Right lobe of liver (tissue), 6 donors: Measurements from ENCODE around the gene ID3. TPM values are rescaled to one million over a fixed set of nuclear protein-coding genes. Genes with fewer than 3 reads are reported as not detected.

ENCODE experiments used
- ATAC-seq, 4 donors: fragments of 200-7000 bp; cut with Tn5 transposase; one replicate each; pipeline ENCODE4 v1.9.1; 2020; ENCODE audit warnings: mild to moderate bottlenecking in 4 of 4, moderate library complexity in 4 of 4
- DNase-seq, 3 donors: peaks; one replicate each; pipeline ENCODE4 v3.0.0-alpha.2; 2020
- H3K27ac ChIP-seq, 3 donors: fragments of 200-600 bp; one replicate each; pipeline ENCODE4 v1.8.0; 2022
- H3K27me3 ChIP-seq, 2 donors: fragments of 200-600 bp; one replicate each; pipeline ENCODE4 v1.8.0; 2022
- H3K36me3 ChIP-seq, 4 donors: fragments of 200-600 bp; sonication (generic) in 1 of 4; one replicate each; pipeline versions ENCODE4 v1.5.1 to v1.8.0; 2017 to 2022; ENCODE audit warnings: control low read depth in 1 of 4
- H3K4me1 ChIP-seq, 4 donors: fragments of 200-600 bp; sonication (generic) in 1 of 4; one replicate each; pipeline versions ENCODE4 v1.5.1 to v1.8.0; 2017 to 2022; ENCODE audit warnings: control low read depth in 1 of 4
- H3K4me3 ChIP-seq, 3 donors: fragments of 200-600 bp; one replicate each; pipeline ENCODE4 v1.8.0; 2022
- H3K9me3 ChIP-seq, 4 donors: fragments of 200-600 bp; sonication (generic) in 1 of 4; one replicate each; pipeline versions ENCODE4 v1.5.1 to v1.8.0; 2017 to 2022; ENCODE audit warnings: control low read depth in 1 of 4
- POLR2A ChIP-seq: fragments of 450-650 bp; IDR thresholded peaks from one replicate; pipeline ENCODE4 v1.6.1; 2017; ENCODE audit warnings: antibody characterized with exemption, mild to moderate bottlenecking
- WGBS: methylation state at CpG from one replicate; pipeline ENCODE4 v1.1.6; 2018; ENCODE audit warnings: low coverage, low lambda C conversion rate; ENCODE audit not compliant: insufficient coverage; ENCODE audit errors: missing lambda C conversion rate; 5-methylcytosine and 5-hydroxymethylcytosine counted together
- intact Hi-C, 2 donors: fragments of 100-400 bp; cut with DNase I; formaldehyde crosslinking; loops; one replicate each; pipeline versions ENCODE4 v1.11.2 to v1.14.1; 2022
- total RNA-seq, 6 experiments: library from RNA; depleted of rRNA in 2 of 6; stranded (reverse); fragments of >200 nt in 2 of 6; fragmentation: NEBNext Ultra II Directional in 3 of 6; extraction: Animal tissue kit (Norgen Biotek cat#: 25700) in 3 of 6; gene quantifications; one replicate each; pipeline versions ENCODE4 v1.1.0 to v1.2.4, GENCODE V29; 2016 to 2023
- TF ChIP-seq, protein P1 (sequence below), 4 donors: fragments of 200-600 bp in 3 of 4; fragments of 450-650 bp in 1 of 4; IDR thresholded peaks; one replicate each; pipeline versions ENCODE4 v1.5.1 to v1.8.0; 2016 to 2022; ENCODE audit warnings: antibody characterized with exemption in 4 of 4, mild to moderate bottlenecking in 2 of 4
- donor health status: DM: no; HTN: yes; CAD: no.
- donor health status: DM: no; HTN: no; CAD: no.
- donor health status: DM: no; HTN: no; CAD: no.
- donor health status: DM: no; HTN: yes; CAD: no.
- donor health status: DM: no; HTN: yes; CAD: no.

ID3 gene
- total RNA-seq, 6 experiments from 2014 or later = 12.7 to 44.6 (median 27.0) TPM

DNA sequence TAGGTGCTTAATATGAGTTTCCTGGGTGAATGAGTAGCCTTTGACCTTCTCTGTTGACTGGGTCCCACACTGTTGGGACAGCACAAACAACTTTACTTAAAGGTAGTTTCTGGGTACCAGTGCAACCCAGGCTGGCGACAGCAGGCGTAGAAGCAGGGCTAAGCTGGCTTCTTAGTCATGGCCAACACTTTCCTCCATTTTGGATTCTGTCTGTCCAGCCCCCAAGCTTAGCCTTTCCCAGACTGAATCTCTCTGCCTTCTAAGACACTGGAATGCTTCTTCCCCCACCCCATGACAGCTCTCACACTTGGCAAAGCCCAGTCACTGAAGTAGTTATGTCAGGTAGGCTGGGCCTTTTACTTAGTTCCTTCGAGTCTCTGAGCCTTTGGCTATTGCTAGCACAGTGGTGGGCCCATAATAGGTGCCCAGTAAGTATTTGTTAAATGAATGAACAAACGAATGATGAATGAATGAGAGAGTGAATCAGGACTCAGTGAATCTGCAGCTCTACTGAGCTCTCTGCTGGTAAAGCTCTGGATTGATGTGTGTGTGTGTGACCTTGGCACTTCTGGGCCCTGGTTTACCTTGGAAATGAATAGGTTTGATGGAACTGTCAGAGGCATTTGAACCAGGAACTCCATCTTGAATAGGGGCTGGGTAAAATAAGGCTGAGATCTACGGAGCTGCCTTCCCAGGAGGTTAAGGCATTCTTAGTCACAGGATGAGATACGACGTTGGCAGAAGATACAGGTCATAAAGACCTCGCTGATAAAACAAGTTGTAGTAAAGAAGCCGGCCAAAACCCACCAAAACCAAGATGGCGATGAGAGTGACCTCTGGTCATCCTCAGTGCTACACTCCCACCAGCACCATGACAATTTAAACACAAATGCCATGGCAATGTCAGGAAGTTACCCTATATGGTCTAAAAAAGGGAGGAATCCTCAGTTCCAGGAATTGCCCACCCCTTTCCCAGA lies 37.4 kb upstream of the ID3 start:
- ATAC-seq (no peak), DNase-seq (no peak)
- intact Hi-C loops = no loop called here

DNA sequence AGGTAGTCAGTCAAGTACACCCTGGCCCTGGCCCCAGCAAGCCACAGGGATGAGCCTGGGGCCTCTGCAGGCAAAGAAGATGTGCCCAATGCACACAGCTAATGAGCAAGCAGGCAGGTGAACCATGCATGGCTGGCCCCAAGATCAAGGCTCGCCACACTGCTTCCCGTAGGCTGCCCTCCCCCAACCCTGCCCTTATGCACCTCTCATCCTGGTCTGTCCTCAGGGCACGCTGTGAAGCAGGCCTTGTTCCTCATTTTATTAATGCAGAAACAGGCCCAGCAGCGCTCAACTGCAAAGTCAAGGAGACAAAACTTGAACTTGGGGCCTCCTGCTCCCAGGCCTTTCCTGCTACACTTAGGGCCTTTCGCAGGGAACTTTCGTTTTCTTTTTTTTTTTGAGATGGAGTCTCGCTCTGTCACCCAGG lies 35.6 kb upstream of the ID3 start:
- TF ChIP-seq POLR2A = no peak
- TF ChIP-seq, protein P1, sequence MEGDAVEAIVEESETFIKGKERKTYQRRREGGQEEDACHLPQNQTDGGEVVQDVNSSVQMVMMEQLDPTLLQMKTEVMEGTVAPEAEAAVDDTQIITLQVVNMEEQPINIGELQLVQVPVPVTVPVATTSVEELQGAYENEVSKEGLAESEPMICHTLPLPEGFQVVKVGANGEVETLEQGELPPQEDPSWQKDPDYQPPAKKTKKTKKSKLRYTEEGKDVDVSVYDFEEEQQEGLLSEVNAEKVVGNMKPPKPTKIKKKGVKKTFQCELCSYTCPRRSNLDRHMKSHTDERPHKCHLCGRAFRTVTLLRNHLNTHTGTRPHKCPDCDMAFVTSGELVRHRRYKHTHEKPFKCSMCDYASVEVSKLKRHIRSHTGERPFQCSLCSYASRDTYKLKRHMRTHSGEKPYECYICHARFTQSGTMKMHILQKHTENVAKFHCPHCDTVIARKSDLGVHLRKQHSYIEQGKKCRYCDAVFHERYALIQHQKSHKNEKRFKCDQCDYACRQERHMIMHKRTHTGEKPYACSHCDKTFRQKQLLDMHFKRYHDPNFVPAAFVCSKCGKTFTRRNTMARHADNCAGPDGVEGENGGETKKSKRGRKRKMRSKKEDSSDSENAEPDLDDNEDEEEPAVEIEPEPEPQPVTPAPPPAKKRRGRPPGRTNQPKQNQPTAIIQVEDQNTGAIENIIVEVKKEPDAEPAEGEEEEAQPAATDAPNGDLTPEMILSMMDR (IDR thresholded peaks at IDR 0.05) = no peak
- ATAC-seq (no peak), DNase-seq (no peak)
- H3K9me3 ChIP-seq = no peaks in the 10 kb centered on the region
- no peak overlapping the region for H3K27ac ChIP-seq
- WGBS = 100% methylated on average over 1 of the region's 7 CpGs
- intact Hi-C loops = no loop called here
- H3K4me3 ChIP-seq = no peak overlapping the region
- no peaks in the 10 kb centered on the region for H3K27me3 ChIP-seq
- H3K4me1 ChIP-seq = no peaks in the 10 kb centered on the region
- no peaks in the 10 kb centered on the region for H3K36me3 ChIP-seq

More for the DNA sequence above, 37.4 kb upstream of the ID3 start:
- no peaks in the 10 kb centered on the region for H3K9me3 ChIP-seq
- no peaks in the 10 kb centered on the region for H3K27me3 ChIP-seq
- H3K4me3 ChIP-seq = no peak overlapping the region
- WGBS = 60% methylated on average over 7 of the region's 10 CpGs
- no peak overlapping the region for H3K27ac ChIP-seq
- TF ChIP-seq, protein P1 (IDR thresholded peaks at IDR 0.05) = no peak
- TF ChIP-seq POLR2A = no peak
- no peaks in the 10 kb centered on the region for H3K4me1 ChIP-seq
- no peaks in the 10 kb centered on the region for H3K36me3 ChIP-seq

DNA sequence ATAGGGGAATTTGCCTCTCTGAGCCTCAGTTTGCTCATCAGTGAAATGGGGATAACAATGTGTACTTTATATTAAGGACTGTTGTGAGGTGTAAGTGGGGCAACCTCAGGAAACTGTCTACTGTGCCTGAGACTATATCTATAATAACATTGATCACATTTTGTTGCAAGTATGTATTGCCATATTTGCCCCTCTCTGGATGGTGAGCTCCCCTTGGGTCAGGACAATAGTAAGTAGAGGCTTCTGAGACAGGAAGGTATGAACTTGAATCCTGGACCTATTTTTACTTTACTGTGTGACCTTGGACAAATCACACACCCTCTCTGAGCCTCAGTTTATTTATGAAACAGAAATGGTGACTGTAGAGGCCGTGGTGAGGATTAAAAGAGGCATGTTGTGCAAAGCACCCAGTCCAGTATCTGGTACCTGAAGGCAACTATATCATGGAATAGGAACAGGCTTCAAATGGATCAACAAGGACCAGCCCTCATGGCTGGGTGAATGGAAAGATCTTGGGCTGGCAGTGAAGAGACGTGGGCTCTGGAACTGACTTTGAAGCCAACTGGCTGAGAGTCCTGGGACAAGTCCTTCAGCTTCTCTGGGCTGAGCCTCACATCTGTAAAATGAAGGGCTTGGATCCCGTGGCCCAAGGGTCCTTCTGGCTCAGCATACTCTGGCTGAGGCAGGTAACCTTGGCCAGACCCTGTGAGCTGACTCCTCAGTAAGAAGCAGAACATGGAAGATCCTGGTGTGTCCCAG lies 35.0 kb upstream of the ID3 start:
- ATAC-seq (no peak), DNase-seq (no peak)
- Histone ChIP-seq H3K9me3 (no peaks in the 10 kb centered on the region), H3K4me3 (no peak overlapping the region), H3K27me3 (no peaks in the 10 kb centered on the region), H3K36me3 (no peaks in the 10 kb centered on the region), H3K4me1 (no peaks in the 10 kb centered on the region), H3K27ac (no peak overlapping the region)
- WGBS = 75% methylated on average over 2 of the region's 3 CpGs
- TF ChIP-seq, protein P1 (IDR thresholded peaks at IDR 0.05) = no peak
- no peak for TF ChIP-seq POLR2A
- intact Hi-C loops = no loop called here

DNA sequence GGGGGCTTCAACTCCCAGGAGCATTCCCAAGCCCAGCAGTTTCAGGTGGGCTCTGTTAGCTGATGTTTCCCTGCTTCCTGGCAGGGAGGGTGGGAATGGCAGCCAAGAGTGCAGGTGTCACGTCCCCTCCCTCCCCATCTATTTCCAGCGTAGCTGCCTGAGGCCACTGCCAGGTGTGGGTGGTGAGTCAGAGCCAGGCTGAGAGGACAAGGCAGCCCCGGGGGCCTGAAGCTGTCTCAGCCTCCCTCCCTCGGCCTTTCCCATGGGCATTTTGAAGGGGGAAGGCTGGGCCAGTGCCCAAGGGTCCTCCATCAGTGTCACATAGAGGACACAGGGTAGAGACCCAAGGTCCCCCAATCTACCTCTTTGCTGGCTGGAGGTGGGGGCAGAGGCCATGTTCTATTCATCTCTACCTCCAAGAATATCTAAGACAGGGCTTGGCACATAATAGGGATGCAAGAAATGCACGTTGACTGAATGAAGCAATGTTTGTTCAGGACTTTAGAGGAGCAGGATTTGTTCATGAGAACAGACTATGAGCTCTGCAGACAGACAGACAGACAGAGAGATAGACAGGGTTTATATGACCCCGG lies 34.4 kb upstream of the ID3 start:
- WGBS = 50% methylated on average over 2 of the region's 6 CpGs
- no peaks in the 10 kb centered on the region for H3K27me3 ChIP-seq
- DNase-seq = no peak
- H3K27ac ChIP-seq = no peak overlapping the region
- H3K9me3 ChIP-seq = no peaks in the 10 kb centered on the region
- H3K36me3 ChIP-seq = no peaks in the 10 kb centered on the region
- no peak overlapping the region for H3K4me3 ChIP-seq
- no peak for ATAC-seq
- intact Hi-C loops = no loop called here
- H3K4me1 ChIP-seq = no peaks in the 10 kb centered on the region
- TF ChIP-seq POLR2A = no peak
- TF ChIP-seq, protein P1 (IDR thresholded peaks at IDR 0.05) = no peak
